NCI-H526 treated with DMSO at 0.1 percent for 48 hours (cell line): Measurements from ENCODE around the gene NUP188.

Source experiments
- DNase-seq: peaks from one replicate; lab custom pipeline; 2025; lab: John Stamatoyannopoulos, UW

Gene NUP188

DNA sequence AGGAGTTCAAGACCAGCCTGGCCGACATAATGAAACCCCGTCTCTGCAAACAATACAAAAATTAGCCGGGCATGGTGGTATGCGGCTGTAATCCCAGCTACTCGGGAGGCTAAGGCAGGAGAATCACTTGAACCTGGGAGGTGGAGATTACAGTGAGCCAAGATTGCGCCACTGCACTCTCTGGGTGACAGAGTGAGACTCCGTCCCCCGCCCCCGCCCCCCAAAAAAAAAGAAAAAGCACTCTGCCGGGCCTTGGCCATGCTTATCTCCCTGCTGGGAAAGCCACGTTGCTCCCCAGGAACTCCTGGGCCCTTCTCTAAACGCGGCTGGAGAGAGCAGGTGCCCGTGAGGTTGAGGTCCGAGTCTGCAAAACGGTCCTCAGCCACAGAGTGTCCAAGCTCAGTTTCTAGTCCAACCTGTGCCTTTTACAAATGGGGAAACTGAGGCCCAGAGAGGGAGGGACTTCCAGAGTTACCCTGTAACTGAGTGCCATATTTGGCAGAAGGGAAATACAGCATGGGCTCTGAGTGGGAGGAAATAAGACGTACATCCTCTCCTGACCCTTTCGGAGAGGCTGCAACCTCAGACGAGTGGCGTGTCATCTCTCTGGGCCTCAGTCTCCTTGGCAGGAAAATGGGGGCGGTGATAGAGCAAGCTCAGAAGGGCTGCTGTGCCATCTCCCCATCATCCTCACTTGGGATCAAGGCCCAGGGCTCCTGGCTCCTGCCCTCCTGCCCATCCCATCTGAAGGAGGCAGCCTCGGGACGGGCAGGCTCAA is 33.3 kb upstream of the NUP188 start:
- no peak for DNase-seq

- DNase-seq: no peak
These were observed 31.3 kb upstream of the NUP188 start for GRCh38 chr9:128916204-128916603.

GRCh38 chr9:128916745-128917144 is 30.8 kb upstream of the NUP188 start:
- no peak for DNase-seq

DNA sequence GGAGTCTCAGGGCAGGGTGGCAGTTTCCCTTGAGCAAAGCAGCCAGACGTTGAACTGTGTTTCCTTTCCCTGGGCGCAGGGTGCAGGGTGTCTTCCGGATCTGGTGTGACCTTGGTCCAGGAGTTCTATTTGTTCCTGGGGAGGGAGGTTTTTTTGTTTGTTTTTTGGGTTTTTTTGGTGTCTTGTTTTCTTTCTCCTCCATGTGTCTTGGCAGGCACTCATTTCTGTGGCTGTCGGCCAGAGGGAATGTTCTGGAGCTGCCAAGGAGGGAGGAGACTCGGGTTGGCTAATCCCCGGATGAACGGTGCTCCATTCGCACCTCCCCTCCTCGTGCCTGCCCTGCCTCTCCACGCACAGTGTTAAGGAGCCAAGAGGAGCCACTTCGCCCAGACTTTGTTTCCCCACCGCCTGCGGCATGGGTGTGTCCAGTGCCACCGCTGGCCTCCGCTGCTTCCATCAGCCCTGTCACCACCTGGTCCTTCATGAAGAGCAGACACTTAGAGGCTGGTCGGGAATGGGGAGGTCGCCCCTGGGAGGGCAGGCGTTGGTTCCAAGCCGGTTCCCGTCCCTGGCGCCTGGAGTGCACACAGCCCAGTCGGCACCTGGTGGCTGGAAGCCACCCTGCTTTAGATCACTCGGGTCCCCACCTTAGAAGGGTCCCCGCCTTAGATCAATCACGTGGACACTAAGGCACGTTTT is 30.2 kb upstream of the NUP188 start:
- no peak for DNase-seq

DNA sequence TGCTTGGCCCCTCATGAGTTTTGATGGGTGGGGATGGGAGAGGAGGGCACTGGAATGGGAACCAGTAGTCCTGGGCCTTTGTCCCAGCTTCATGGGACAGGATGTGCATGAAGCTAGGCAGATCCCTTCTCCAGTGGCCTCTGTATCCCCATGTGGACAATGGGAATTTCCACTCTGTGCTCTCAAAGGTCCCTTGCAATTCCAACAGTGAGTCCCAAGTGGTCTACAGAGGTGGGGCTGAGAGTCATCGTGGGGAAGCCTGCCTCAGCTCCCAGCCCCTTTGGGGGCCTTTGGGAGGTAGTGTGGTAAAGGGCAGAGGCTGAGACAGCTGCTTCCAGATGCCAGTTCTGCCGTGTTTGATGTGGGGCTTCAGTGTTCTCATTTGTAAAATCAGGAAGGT is 28.6 kb upstream of the NUP188 start:
- no peak for DNase-seq

DNA sequence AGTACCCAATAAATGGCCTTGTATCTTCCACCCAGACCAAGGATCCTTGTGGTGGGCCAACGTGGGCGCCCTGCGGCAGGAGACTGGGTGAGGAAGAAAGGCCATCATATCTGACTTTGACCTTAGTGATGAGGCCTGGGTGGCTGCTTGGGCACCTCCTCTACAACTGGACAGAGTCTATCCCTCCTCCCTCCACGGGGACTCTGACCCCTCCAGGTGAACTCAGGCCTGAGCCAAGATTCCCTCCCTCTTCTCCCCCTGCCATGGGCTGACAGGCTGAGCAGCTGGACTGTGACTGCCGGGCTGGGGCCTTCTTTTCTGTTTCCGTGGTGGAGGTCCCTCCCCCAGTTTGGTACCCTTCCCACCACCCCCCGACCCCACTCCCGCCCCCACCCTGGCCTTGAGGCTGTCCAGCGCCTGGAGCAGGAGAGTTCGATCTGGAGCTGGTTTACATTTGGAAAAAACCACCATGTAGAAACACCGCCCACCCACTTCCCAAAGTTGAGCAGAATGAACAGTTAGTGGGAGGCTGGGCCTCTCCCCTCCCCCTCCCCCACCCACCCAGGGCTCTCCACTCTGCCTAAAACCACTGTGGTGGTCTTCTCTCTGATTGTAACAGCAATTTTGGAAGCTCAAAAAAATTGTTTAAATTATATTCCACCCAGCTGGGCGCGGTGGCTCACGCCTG is 28.0 kb upstream of the NUP188 start:
- DNase-seq: no peak

- DNase-seq: no peak
These were observed 27.0 kb upstream of the NUP188 start, which contains the start of gene PHYHD1 for GRCh38 chr9:128920381-128921058. Gene PHYHD1, plus strand, starts transcription at chr9:128920982. Its CDS starts 1,342 bp downstream, at chr9:128922324.

DNA sequence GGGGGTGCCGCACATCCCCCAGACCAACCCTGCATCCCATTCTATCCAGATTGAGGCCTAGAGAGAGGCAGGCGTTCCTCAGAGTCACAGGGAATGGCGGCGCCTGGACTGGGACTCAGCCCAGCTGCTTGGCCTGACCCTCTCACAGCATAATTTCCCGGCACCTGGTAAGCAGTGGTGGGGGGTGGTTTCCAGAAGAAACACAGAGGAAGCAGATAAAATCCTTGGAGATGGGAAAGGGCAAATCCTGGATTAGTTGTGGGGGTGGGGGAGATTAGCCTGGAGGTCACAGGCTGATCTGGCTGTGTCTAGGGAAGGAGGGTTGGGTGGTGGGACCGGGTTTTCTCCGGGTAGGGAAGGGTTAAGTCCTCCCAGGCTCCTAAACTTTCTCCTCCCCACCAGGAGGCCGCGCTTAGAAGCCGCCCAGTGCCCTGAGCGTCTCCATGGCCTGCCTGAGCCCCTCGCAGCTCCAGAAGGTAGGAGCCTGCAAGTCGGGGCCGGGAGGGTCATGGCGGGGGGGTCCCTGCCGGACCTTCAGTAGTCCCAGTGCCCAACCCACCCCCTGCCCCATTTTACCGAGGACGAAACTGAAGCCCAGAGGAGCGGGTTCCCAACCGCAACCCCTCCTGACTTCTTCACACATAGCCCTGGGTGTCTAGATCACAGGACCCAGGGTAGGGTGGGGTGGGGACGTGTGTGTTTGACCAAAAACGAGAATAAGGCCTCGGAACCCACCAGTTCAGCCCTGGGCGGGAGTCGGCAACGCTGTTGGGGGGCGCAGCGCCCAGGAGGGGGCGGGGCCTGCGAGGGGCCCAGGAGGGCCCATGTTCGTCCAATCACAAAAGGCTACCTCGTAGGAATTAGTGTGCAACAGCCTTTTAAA is 25.4 kb upstream of the NUP188 start:
- DNase-seq: no peak

- DNase-seq: no peak
These were observed 24.0 kb upstream of the NUP188 start for GRCh38 chr9:128923493-128923883.

DNA sequence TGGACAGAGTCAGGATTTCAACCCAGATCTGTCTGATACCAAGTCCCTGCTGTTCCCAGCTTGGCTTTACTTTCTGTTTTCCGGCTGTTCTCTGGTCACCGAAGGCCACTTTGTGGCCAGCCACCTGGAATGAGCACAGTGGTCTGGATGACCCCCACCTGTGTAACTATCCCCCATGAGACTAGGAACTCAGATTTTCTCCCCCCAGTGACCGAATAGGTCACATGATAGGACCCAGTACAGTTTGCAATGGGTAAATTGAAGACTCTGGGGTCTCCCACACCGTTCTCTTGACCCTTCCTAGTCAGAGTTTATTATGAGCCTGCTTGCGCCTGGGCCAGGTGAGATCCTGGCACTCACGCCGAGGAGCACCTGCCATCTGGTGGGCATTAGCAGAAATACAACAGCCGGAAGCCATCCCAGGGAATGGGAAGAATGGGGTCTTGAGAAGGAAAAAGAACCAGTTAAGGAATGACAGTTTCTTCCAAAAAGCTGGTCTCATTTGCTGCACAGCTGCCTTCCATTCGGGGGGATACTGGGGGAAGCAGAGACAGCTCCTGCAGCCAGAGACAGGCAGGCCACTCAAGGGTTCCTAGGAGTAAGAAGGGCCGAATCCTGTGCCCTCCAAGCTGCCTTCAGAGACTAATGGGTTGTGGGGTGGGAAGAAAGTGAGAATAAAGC is 19.6 kb upstream of the NUP188 start:
- DNase-seq: peak; percentile 0

- DNase-seq: no peak
These were observed 18.9 kb upstream of the NUP188 start for GRCh38 chr9:128928624-128929023.

DNA sequence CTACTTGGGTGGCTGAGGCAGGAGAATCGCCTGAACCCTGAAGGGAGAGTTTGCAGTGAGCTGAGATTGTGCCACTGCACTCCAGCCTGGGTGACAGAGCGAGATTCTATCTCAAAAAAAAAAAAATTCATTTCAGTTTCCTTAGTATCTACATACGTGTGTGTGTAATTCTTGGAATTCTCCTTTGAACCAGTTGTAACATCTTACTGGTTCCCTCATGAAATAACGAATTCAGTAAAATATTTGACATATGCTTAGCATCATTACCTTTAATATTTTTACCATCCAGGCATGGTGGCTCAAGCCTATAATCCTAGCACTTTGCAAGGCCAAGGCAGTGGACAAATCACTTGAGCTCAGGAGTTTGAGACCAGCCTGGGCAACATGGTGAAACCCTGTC is 17.9 kb upstream of the NUP188 start:
- DNase-seq: no peak

DNA sequence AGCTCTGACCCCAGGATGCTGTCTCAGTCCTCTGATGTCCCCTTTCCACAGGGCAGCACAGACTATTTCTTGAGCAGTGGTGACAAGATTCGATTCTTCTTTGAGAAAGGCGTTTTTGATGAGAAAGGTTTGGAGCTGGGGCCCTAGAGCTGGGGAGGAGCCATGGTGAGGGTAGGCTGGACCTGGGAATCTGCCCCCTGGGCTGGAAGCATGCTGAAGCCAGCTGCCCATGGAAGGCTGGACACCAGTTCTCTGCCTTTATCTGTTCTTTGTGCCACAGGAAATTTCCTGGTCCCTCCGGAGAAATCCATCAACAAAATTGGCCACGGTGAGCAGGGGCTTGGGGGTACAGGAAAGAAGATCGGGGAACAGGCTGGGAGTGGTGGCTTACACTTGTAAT is 13.8 kb upstream of the NUP188 start:
- no peak for DNase-seq

- DNase-seq: no peak
These were observed 11.2 kb upstream of the NUP188 start for GRCh38 chr9:128936171-128936865.

DNA sequence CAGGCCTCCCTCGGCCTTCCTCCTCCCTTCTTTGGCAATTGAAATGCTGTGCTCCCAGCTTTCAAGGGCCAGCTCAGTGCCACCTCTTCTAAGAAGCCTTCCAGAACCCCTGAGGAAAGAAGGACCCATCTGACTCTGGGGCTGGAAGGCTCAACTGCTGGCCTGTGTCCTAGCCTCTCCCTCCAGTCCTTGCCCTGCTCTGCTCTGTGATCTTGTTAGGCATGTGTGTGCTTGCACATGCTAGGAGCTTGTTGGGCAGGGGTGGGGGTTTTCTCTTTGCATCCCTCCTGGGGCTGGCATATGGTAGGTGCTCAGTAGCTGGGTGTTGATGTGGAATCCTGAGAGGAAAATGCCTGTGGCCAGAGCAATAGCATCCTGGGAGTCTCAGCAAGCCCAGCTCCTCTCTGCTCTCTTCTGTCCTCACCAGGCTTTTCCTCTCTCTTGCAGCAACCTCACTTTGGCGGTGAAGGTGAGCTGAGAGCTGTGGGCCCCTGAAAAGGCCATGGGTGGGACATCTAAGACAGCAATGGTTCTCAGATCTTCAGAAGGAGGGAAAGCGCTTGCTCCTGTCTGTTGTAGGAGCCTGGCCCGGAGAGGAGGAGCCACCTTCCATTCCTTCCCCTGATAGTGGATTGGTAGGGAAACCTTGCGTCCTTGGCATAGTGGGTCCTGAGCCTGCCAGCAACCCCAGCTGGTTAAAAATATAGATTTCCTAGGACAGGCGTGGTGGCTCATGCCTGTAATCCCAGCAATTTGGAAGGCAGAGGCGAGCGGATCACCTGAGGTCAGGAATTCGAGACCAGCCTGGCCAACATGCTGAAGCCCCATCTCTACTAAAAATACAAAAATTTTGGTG is 10.0 kb upstream of the NUP188 start:
- no peak for DNase-seq

DNA sequence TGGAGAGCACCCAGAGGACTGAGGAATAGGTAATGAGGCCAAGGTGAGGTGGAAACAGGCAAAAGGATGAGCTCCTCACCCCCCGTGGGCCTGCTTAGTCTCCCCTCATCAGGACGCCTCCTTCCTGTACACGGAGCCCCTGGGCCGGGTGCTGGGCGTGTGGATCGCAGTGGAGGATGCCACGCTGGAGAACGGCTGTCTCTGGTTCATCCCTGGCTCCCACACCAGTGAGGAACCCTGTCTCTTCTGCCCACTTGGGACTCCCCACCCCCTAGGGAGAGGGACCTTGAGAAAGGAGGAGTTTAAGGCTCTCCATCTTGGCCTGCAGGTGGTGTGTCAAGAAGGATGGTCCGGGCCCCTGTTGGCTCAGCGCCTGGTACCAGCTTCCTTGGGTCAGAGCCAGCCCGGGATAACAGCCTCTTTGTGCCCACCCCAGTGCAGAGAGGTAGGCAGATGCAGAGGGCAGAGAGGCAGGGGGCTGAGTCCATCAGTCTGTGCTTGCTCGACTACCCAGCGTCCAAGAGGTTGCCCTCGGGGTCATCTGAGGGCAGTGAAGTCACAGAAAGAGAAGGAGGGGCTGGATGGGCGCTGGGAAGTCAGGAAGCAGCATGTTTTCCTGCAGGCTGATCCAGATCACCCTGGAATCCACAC is 7.1 kb upstream of the NUP188 start:
- DNase-seq: no peak

DNA sequence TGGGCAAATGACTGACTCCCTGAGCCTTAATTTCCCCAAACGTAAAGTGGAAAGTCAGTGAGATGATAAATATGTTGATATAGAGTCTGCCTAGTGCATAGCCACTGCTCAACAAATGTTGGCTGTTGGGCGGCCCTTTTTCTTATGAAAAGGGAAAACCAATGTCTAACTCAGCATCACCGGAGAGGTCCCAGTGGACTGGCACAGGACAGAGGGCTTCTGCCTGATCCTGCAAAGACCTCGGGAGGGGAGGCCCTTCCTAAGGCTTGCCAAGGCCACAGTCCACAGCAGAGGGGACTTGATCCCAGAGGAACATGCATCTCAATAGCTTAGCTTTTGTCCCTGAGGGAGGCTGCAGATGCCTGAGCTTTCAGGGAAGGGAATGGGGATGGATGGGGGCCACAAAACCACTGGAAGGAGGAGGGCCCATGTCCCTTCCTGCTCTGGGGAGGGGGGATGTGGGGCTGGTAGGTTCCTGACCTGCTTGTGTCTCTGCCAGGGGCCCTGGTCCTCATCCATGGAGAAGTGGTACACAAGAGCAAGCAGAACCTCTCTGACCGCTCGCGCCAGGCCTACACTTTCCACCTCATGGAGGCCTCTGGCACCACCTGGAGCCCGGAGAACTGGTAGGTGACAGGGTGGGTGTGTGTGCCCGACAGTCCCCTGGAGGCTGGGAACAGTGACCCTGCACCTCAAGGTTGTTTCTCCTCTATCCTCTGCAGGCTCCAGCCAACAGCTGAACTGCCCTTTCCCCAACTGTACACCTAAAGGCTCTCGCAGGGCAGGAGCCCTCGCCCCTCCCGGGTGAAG is 6.3 kb upstream of the NUP188 start:
- DNase-seq: no peak
